CD4-positive, CD25-positive, alpha-beta regulatory T cell (primary cell): Measurements from ENCODE around the gene ADAM8. TPM values are rescaled to one million over a fixed set of nuclear protein-coding genes. Genes with fewer than 3 reads are reported as not detected.
"Not testable (repeated sequence)": the region's sequence is repeated elsewhere in the genome, so short reads cannot be mapped to it uniquely, and the experiment has no call there.

Source experiments
- ATAC-seq, 2 donors: fragments of 150-1000 bp; cut with Tn5 transposase; one replicate each; pipeline ENCODE4 v1.10.0; 2021; ENCODE audit warnings: low read depth in 2 of 2, moderate number of reproducible peaks in 2 of 2, moderate library complexity in 1 of 2
- DNase-seq, 3 donors: peaks; one replicate each; pipeline versions ENCODE4 v3.0.0 to v3.0.0-alpha.2; 2012 to 2022; ENCODE audit warnings: mixed read lengths in 1 of 3
- H3K27ac ChIP-seq: one replicate; pipeline ENCODE4 v1.7.0; 2013; ENCODE audit warnings: mild to moderate bottlenecking, low read length; ENCODE audit not compliant: insufficient read depth, poor library complexity, severe bottlenecking
- H3K27me3 ChIP-seq: one replicate; pipeline ENCODE4 v1.7.0; 2013; ENCODE audit warnings: low read length; ENCODE audit not compliant: control insufficient read depth, insufficient read depth
- H3K36me3 ChIP-seq: one replicate; pipeline ENCODE4 v1.7.0; 2013; ENCODE audit warnings: mild to moderate bottlenecking, low read length, moderate library complexity; ENCODE audit not compliant: control insufficient read depth, insufficient read depth
- H3K4me1 ChIP-seq: 2 replicates; pipeline ENCODE4 v1.7.0; 2013; ENCODE audit warnings: mild to moderate bottlenecking, low read length; ENCODE audit not compliant: insufficient read depth, control insufficient read depth, poor library complexity, severe bottlenecking
- H3K4me3 ChIP-seq: one replicate; pipeline ENCODE4 v1.7.0; 2013; ENCODE audit warnings: low read depth, mild to moderate bottlenecking, low read length, moderate library complexity
- H3K9me3 ChIP-seq, 2 experiments: 1 replicate in 1 of 2; 2 replicates in 1 of 2; pipeline ENCODE4 v1.7.0; 2013; ENCODE audit warnings: low read length in 2 of 2, mild to moderate bottlenecking in 1 of 2, moderate library complexity in 1 of 2; ENCODE audit not compliant: control insufficient read depth in 2 of 2
- H3K27ac Mint-ChIP-seq, 3 donors: one replicate each; pipeline ENCODE4 v1.8.0; 2020 to 2022; ENCODE audit warnings: mild to moderate bottlenecking in 3 of 3, mixed read lengths in 3 of 3, moderate library complexity in 2 of 3
- H3K27me3 Mint-ChIP-seq: one replicate; pipeline ENCODE4 v1.8.0; 2022; ENCODE audit warnings: mild to moderate bottlenecking, mixed read lengths
- H3K36me3 Mint-ChIP-seq: one replicate; pipeline ENCODE4 v1.8.0; 2020; ENCODE audit warnings: mixed read lengths
- H3K4me1 Mint-ChIP-seq, 4 donors: one replicate each; pipeline ENCODE4 v1.8.0; 2020 to 2022; ENCODE audit warnings: mixed read lengths in 4 of 4, mild to moderate bottlenecking in 1 of 4
- H3K4me3 Mint-ChIP-seq, 4 donors: one replicate each; pipeline ENCODE4 v1.8.0; 2020 to 2022; ENCODE audit warnings: mild to moderate bottlenecking in 4 of 4, mixed read lengths in 4 of 4, moderate library complexity in 3 of 4
- H3K9me3 Mint-ChIP-seq, 7 donors: one replicate each; pipeline ENCODE4 v1.8.0; 2020 to 2022; ENCODE audit warnings: mixed read lengths in 7 of 7, mild to moderate bottlenecking in 3 of 7, moderate library complexity in 2 of 7
- polyA plus RNA-seq, 4 donors: library from polyadenylated mRNA; unstranded; fragments of 300-500 nt; fragmentation: Illumina TruSeq; gene quantifications; one replicate each; pipeline ENCODE4 v1.2.3, GENCODE V29; 2021
- total RNA-seq: library from RNA; stranded (reverse); gene quantifications from one replicate; pipeline ENCODE4 v1.2.3, GENCODE V29; 2022

The ADAM8 gene
- total RNA-seq = 148 TPM
- 10 to 100 TPM; 33.4 to 62.6 (median 49.8) TPM for polyA plus RNA-seq

GRCh38 chr10:133276435-133277201 is at the start of gene ADAM8:
ADAM8 (minus strand) TSS chr10:133276868; CDS start chr10:133276817, 51 bp downstream.
- Mint-ChIP-seq H3K27me3 (no peaks in the 10 kb centered on the region), H3K9me3 (no peaks in the 10 kb centered on the region), H3K36me3 (no peaks in the 10 kb centered on the region), H3K27ac (peak within 1 kb of the TSS; percentile 89 to 95 (median 94)), H3K4me3 (peak within 1 kb of the TSS; percentile 89 to 96 (median 92)), H3K4me1 (peaks cover 0 to 42% (median 13%) of the 10 kb centered on the region in 4 donors)
- Histone ChIP-seq H3K27ac (peak within 1 kb of the TSS; percentile 95), H3K9me3 (no peaks in the 10 kb centered on the region), H3K27me3 (no peaks in the 10 kb centered on the region), H3K4me1 (peaks cover 57% of the 10 kb centered on the region), H3K36me3 (peaks cover 11% of the 10 kb centered on the region), H3K4me3 (peak within 1 kb of the TSS; percentile 82)
- peak; percentile 32 to 42 for ATAC-seq
- DNase-seq = peak; percentile 57 to 68 (median 64)

- Mint-ChIP-seq H3K36me3 (no peaks in the 10 kb centered on the region), H3K9me3 (no peaks in the 10 kb centered on the region), H3K4me3 (peak overlapping the region in 3 of 4 donors; percentile 35 to 51 (median 41)), H3K4me1 (peaks cover 0 to 21% (median 7%) of the 10 kb centered on the region in 4 donors), H3K27me3 (peaks cover 48% of the 10 kb centered on the region), H3K27ac (no peak overlapping the region)
- no peaks in the 10 kb centered on the region for H3K36me3 ChIP-seq
- H3K4me1 ChIP-seq = peaks cover 32% of the 10 kb centered on the region
- no peak overlapping the region for H3K4me3 ChIP-seq
- peaks cover 2% of the 10 kb centered on the region for H3K27me3 ChIP-seq
- ATAC-seq (no peak), DNase-seq (no peak)
- no peaks in the 10 kb centered on the region for H3K9me3 ChIP-seq
- H3K27ac ChIP-seq = no peak overlapping the region
These were observed 49.5 kb upstream of the ADAM8 start for GRCh38 chr10:133326223-133326551.

DNA sequence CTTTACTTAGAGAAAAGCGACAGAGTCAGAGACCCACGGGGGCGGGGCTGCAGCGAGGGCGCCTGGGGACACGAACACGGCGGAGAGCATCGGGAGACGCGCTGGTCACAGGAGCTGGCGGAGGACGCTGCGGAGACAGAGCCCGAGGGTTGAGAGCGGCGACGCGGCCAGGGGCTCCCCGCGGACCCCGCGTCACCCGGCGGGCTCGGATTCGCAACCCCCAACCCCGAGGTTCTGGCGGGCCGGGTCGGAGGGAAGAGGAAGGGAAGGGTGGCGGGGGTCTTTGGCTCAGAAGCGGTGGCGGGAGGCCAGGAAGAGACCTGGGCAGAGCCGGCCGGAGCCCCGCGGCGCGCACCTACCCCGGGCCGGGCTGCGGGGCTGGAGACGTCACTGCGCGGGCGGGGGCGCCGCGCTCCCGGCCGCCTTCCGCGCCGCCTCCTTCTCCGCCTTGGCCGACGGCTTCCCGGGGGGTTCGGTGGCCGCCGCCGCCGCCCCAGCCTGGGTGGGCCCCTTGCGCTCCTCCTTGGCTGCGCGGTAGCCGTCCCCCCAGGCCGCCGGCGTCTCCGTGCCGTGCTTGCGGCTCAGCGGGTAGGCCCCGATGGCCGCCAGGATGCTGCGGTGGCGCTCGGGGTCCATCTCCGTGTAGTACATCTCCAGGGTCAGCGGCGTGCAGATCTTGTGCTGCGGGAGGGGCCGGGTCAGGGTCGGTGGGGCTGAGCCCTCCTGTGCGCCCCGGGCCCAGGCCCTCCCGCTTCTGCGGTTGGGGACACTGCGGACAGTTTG is 49.0 kb upstream of the ADAM8 start:
- Histone ChIP-seq H3K27ac (no peak overlapping the region), H3K27me3 (peaks cover 2% of the 10 kb centered on the region), H3K4me1 (peaks cover 32% of the 10 kb centered on the region), H3K36me3 (no peaks in the 10 kb centered on the region), H3K9me3 (no peaks in the 10 kb centered on the region), H3K4me3 (no peak overlapping the region)
- no peaks in the 10 kb centered on the region for H3K9me3 Mint-ChIP-seq
- H3K4me1 Mint-ChIP-seq = peaks cover 0 to 20% (median 4%) of the 10 kb centered on the region in 4 donors
- DNase-seq = peak in 1 of 3 donors; percentile 15
- no peaks in the 10 kb centered on the region for H3K36me3 Mint-ChIP-seq
- peaks cover 42% of the 10 kb centered on the region for H3K27me3 Mint-ChIP-seq
- ATAC-seq = no peak
- peak overlapping the region in 3 of 4 donors; percentile 75 to 89 (median 79) for H3K4me3 Mint-ChIP-seq
- H3K27ac Mint-ChIP-seq = peak overlapping the region in 1 of 3 donors; percentile 86

DNA sequence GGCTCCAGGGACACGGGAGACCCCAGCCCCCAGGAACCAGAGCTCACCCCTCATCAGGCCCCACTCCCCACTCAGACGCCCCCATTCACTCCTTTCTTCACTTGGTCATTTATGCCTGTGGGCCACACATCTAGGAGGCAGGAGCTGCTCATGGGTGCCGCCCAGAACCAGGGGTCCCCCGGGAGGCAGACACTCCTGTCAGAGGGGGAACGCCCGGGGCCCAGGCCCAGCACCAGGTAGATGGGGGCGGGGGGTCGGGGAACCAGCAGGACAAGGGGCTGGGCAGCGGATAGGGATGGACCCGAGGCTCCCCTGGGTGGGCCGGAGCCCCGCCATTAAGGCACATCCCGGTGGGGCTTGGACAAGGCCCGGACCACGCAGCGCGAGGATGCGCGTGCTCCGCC is 48.2 kb upstream of the ADAM8 start:
- Mint-ChIP-seq H3K27ac (no peak overlapping the region), H3K4me3 (peak overlapping the region in 1 of 4 donors; percentile 24), H3K36me3 (no peaks in the 10 kb centered on the region), H3K4me1 (peaks cover 2 to 17% (median 5%) of the 10 kb centered on the region in 4 donors), H3K27me3 (peaks cover 44% of the 10 kb centered on the region), H3K9me3 (peaks cover 0 to 5% (median 0%) of the 10 kb centered on the region in 7 donors)
- H3K4me1 ChIP-seq = peaks cover 29% of the 10 kb centered on the region
- no peak overlapping the region for H3K27ac ChIP-seq
- ATAC-seq = no peak
- H3K9me3 ChIP-seq = no peaks in the 10 kb centered on the region
- no peaks in the 10 kb centered on the region for H3K36me3 ChIP-seq
- H3K4me3 ChIP-seq = no peak overlapping the region
- DNase-seq = no peak
- peaks cover 2% of the 10 kb centered on the region for H3K27me3 ChIP-seq

DNA sequence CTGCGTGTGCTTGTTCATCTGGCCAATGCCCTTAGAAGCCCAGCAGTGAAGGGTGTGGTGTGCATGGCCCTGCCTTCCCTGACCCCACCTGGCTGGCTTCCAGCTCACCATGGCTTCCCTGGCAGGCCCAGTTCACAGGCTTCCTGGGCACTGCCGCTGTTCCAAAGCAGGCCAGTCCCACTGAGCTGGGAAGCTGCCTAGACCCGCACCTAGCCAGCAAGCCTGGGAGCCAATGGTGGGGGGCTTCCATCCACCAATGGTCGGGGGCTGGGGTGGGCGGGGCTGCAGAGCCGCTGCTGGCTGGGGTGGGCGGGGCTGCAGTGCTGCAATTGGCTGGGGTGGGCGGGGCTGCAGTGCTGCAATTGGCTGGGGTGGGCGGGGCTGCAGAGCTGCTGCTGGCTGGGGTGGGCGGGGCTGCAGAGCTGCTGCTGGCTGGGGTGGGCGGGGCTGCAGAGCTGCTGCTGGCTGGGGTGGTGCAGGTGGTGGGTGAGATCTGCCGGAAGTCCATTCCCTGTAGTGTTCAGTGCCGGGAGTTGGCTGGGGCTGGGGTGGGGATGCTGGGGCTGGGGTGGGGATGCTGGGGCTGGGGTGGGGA is 47.6 kb upstream of the ADAM8 start:
- Mint-ChIP-seq H3K36me3 (no peaks in the 10 kb centered on the region), H3K27me3 (peaks cover 39% of the 10 kb centered on the region), H3K4me1 (peaks cover 2 to 16% (median 4%) of the 10 kb centered on the region in 4 donors), H3K9me3 (peaks cover 0 to 5% (median 0%) of the 10 kb centered on the region in 7 donors), H3K4me3 (no peak overlapping the region), H3K27ac (no peak overlapping the region)
- Histone ChIP-seq H3K4me1 (peaks cover 24% of the 10 kb centered on the region), H3K36me3 (no peaks in the 10 kb centered on the region), H3K4me3 (no peak overlapping the region), H3K27me3 (peaks cover 2% of the 10 kb centered on the region), H3K9me3 (no peaks in the 10 kb centered on the region), H3K27ac (no peak overlapping the region)
- DNase-seq = peak; percentile 48 to 53 (median 51)
- peak; percentile 62 to 66 for ATAC-seq

GRCh38 chr10:133322064-133322709 is 45.5 kb upstream of the ADAM8 start:
- H3K4me1 ChIP-seq = peaks cover 31% of the 10 kb centered on the region
- H3K27ac ChIP-seq, H3K9me3 Mint-ChIP-seq, H3K4me3 Mint-ChIP-seq, H3K27me3 ChIP-seq, H3K36me3 ChIP-seq, H3K27ac Mint-ChIP-seq, ATAC-seq, H3K9me3 ChIP-seq, H3K36me3 Mint-ChIP-seq, DNase-seq, H3K4me3 ChIP-seq: not testable (repeated sequence)
- Mint-ChIP-seq H3K4me1 (peaks cover 4 to 25% (median 6%) of the 10 kb centered on the region in 4 donors), H3K27me3 (peaks cover 34% of the 10 kb centered on the region)

GRCh38 chr10:133320852-133321422 is 44.3 kb upstream of the ADAM8 start:
- not testable (repeated sequence) for ATAC-seq

More at GRCh38 chr10:133320852-133321422, 44.3 kb upstream of the ADAM8 start:
- not testable (repeated sequence) for H3K27ac ChIP-seq, H3K27ac Mint-ChIP-seq, H3K4me3 ChIP-seq, H3K36me3 Mint-ChIP-seq, H3K9me3 ChIP-seq, H3K9me3 Mint-ChIP-seq, DNase-seq, H3K36me3 ChIP-seq, H3K27me3 ChIP-seq
- Mint-ChIP-seq H3K27me3 (peaks cover 25% of the 10 kb centered on the region), H3K4me1 (peaks cover 4 to 19% (median 6%) of the 10 kb centered on the region in 4 donors), H3K4me3 (peak overlapping the region in 1 of 4 donors; percentile 10)
- H3K4me1 ChIP-seq = peaks cover 22% of the 10 kb centered on the region
